Stimulated activated CD8-positive, alpha-beta memory T cell treated with anti-CD3 and anti-CD28 coated beads, Interleukin-15, amount 100 ng/mL, for 48 hours (primary cell): ENCODE data around the gene ZNF649.
A peak's percentile ranks its signal among the peaks of the same experiment; 100 is the strongest.
"Not testable (repeated sequence)": the region's sequence is repeated elsewhere in the genome, so short reads cannot be mapped to it uniquely, and the experiment has no call there.

Source experiments
- DNase-seq, 2 donors: peaks; one replicate each; pipeline ENCODE4 v3.0.0-alpha.2; 2020; ENCODE audit warnings: low read depth in 2 of 2

ZNF649 gene

GRCh38 chr19:51904331-51905165 is at the start of gene ZNF649:
Gene ZNF649 (minus strand): TSS chr19:51905017. CDS start chr19:51900107, 4,910 bp downstream.
- peak; percentile 57 to 73 for DNase-seq

DNA sequence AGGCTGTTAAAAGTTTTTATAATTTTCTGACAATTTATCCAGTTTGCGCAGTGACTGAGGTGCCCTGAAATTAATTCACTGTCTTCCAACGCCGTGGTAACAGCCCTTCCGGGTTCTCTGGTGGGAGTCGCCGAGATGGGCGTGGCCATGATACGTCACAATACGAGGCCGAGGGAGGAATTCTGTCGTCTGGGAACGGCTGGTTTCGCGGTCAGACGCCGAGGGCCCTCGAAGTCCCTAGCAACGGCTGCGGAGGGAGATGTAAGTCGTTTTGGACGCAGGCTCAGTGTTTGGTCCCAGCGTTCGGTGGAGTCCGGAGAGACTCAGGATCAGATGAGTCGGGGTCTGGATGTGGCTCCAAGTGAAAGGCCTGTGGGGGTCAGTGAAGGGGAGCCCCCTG is 44.2 kb upstream of the ZNF649 start:
- DNase-seq: no peak

GRCh38 chr19:51946602-51947001 is 41.8 kb upstream of the ZNF649 start:
- DNase-seq: no peak

GRCh38 chr19:51944798-51945552 is 40.2 kb upstream of the ZNF649 start:
- no peak for DNase-seq

GRCh38 chr19:51938936-51939335 is 34.1 kb upstream of the ZNF649 start:
- no peak for DNase-seq

GRCh38 chr19:51931921-51932320 is 27.1 kb upstream of the ZNF649 start:
- DNase-seq: no peak

GRCh38 chr19:51927859-51928258 is 23.0 kb upstream of the ZNF649 start:
- DNase-seq: no peak

DNA sequence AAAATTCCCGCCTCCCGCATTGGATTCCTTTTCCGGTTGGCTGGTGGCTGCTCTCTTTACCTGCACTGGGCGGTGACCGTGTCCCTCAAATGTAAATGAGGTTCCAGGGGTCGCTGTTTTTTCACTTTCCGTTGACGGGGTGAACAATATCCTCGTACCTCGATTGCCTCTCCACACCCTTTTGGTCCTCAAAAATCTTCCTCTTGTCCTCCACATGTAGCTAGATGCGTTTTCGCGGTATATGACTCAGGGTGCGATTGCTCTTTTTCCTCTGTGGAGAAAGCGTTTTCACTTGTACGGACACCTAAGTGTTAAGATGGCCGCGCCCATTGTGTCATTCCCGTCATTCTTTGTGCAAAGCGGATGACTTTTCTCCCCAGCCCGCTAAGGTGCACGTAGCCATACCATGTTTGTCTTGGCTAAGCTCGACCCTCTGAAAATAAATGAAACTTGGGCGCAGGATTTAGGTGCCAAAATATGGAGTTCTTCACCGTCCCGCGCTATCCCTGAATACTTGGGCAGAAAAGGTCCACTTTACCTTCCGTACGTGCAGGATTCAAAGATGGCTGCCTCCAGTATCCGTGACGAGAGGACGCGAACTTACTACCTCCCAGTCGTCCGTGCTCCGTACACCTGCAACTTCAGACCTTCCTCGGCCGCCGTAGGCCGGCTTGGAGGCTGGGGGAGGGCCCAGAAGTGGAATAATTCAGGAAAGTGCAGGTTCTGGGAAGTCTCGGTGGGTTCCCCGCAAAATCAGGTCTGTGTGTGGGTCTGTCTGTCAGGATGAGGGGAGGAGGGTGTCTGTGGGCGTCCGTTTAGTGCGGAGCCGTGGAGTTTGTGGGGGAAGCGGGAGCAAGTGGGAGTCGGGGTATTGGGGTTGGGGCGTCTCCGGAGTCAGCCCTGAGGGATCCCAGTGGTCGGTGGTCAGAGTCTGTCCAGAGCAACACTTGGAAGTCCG is 22.2 kb upstream of the ZNF649 start, which contains the start of gene ZNF613:
Gene ZNF613 (plus strand): TSS at position 689 of the 958 bp plus-strand sequence. CDS start 8,749 bp downstream, outside the sequence.
- DNase-seq: peak; percentile 67 to 73

GRCh38 chr19:51926426-51926783 is 21.6 kb upstream of the ZNF649 start:
- DNase-seq: no peak

GRCh38 chr19:51921949-51922348 is 17.1 kb upstream of the ZNF649 start:
- no peak for DNase-seq

DNA sequence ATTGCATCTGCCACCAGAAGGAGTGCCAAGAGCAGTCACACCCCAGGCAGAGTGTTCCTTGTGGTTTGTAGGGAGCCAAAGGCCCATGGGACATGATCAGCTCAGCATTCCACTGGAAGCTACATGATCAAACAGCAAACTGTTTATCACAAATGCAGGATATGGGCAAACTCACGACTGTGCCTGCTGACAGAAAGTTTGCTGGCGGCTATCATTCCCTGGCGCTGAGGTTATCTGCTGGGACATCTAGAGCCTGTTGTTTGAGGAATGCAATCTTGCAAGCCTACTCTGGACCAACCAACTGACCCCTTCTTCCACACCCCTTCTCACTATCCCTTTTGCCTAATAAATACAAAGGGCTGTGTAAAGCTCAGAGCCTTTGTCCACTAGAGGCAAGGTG is 14.8 kb upstream of the ZNF649 start:
- DNase-seq: no peak

DNA sequence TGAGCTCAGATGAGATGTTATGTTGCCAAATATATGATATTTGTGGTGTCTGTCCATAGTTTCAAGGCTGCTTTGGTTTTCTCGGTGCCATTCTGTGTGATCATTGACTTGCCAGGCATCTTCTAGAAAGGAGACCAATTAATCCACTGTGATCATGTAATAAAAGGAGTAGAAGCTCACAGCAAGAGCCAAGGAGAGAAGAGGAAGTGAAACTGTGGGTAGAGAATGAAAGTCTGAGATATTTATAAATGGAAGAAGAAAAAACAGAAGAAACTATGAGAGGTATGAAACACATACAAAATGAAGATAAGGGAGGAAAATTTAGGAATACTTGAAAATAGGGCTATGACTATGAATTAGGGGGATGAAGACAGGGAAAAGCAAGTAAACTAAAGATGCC is 11.3 kb upstream of the ZNF649 start:
- DNase-seq: no peak

DNA sequence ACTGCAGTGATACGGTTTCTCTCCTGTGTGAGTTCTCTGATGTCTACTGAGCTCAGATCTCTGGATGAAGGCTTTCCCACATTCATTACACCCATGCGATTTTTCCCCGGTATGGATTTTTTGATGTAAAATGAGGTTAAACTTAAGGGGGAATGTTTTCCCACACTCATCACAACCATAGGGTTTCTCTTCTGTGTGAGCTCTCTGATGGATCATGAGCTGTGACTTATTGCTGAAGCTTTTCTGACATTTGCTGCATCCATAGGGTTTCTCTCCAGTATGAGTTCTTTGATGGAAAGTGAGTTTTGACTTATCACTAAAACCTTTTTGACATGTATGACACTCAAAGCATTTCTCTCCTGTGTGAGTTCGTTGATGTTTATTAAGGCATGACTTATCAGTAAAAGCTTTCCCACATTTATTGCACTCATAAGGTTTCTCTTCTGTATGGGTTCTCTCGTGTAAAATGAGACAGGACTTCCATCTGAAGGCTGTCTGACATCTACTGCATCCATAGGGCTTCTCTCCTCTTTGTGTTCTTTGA is 10.6 kb upstream of the ZNF649 start:
- no peak for DNase-seq

DNA sequence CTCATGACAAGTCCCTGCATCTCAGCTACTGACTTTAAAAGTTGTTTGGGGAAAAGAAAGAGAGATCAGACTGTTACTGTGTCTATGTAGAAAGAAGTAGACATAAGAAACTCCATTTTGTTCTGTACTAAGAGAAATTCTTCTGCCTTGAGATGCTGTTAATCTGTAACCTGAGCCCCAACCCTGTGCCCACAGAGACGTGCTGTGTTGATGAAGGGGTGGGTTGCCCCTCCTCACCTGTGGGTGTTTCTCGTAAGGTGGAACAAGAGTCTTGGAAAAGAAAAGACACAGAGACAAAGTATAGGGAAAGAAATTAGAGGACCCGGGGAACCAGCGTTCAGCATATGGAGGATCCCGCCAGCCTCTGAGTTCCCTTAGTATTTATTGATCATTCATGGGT is 3.2 kb upstream of the ZNF649 start:
- DNase-seq: not testable (repeated sequence)

- not testable (repeated sequence) for DNase-seq
Measured at GRCh38 chr19:51906108-51906507, 1.3 kb upstream of the ZNF649 start.

GRCh38 chr19:51905639-51906038 is 822 bp upstream of the ZNF649 start:
- DNase-seq: not testable (repeated sequence)

DNA sequence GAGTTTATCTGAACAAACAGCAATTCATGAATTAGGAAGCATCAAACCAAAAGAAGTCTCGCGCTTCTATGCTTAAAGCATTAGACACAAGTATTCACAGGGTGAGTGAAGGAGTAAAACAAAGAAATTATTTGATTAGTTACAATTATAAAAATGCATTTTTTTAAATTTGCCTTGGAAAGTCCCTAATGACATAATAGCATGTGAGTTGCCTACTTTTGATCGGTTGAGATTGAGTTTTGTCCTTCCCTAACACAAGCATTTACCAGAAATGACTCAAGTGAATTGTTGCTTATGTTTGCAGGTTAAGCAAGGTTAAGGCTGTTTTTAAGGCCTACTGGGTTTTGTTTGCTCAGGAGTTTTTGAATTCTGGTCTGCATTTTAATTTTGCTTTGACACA is 389 bp upstream of the ZNF649 start:
- no peak for DNase-seq

DNA sequence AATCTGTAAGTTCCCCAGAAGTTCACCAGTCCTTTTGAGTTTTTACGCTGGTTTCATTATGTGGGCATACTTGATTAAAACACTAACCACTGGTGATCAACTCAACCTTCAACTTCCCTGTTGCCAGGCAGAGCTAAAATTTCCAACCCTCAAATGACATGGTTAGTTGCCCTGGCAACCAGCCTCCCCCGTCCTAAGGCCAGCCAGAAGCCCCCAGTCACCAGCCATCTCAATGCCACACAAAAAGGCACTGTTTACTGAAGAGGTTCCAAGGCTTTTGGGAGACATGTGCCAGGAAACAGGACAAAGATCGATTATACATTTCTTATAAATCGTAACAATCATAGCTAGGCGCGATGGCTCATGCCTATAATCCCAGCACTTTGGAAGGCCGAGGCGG is 1.6 kb downstream of the ZNF649 start:
- DNase-seq: no peak

DNA sequence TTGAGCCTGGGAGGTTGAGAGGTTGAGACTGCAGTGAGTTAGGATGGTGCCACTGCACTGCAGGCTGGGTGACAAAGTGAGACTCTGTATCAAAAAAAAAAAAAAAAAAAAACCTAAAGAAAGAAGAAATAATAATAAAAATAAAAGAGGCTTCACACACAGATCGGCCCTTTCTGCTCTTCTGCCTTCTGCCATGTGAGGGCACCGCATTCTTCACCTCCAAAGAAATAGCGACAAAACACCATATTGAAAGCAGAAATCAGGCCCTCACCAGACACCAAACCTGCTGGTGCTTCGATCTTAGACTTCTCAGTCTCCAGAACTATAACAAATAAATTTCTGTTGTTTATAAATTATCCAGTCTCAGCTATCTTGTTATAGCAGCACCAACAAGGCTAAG is 3.0 kb downstream of the ZNF649 start:
- no peak for DNase-seq

DNA sequence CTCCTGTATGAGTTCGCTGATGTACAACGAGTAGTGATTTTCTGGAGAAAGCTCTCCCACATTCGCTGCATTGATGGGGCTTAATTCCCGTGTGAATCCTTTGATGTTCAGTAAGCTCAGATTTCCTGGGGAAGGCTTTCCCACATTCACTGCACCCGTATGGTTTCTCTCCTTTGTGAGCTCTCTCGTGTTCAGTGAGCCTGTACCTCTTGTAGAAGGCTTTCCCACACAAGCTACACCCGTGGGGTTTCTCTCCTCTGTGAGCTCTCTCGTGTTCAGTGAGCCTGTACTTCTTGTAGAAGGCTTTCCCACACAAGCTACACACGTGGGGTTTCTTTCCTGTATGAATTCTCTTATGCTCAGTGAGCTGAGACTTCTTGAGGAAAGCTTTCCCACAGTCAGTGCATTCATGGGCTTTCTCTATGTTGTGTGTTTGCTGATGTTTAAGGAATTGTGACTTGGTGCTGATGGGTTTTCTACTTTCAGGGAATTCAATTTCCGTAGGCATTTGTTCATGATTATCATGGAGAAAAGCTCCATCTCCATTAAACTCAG is 13.5 kb downstream of the ZNF649 start:
- DNase-seq: no peak

GRCh38 chr19:51889934-51890333 is 14.9 kb downstream of the ZNF649 start:
- no peak for DNase-seq
